SH-SY5Y (cell line): ENCODE data around the gene EPB41L3.

Source experiments
- GATA2 ChIP-seq: IDR thresholded peaks from 2 replicates; pipeline ENCODE4 v1.6.1; 2011; ENCODE audit warnings: mild to moderate bottlenecking, low read depth, low read length
- GATA3 ChIP-seq: IDR thresholded peaks from 2 replicates; pipeline ENCODE4 v1.6.1; 2011; ENCODE audit warnings: low read depth, mild to moderate bottlenecking, low read length, moderate library complexity

DNA sequence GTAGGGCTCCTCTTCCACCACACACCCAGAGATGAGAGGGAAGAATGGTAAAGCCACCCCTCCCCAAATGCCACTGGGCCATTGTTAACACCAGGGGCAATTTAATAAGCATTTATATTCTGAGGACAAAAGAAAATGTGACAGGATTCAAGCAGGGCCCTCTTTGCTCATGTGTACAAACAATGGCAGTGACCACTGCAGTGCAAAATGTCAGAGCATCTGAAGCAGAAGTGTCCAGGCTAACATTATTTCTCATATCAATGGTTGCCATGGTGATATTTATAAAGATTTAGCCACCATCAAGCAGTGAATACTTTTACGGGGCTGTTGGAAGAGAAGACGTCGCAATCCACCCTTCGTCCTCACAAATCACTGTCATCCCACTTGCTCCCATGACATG, 10.8 kb upstream of the EPB41L3 start:
- TF ChIP-seq GATA2 = no peak
- no peak for TF ChIP-seq GATA3
